Liver (tissue), 3 donors: ENCODE data around the gene ARHGAP32.

Experiments used
- ATF3 ChIP-seq: IDR thresholded peaks from 2 replicates; pipeline ENCODE4 v1.6.1; 2016; ENCODE audit warnings: antibody characterized with exemption
- CTCF ChIP-seq: fragments of 150-350 bp; IDR thresholded peaks from 2 replicates; pipeline ENCODE4 v1.5.1; 2017; ENCODE audit warnings: improper control_type of control experiment, low read depth, low read length; ENCODE audit not compliant: missing input control
- FOXA1 ChIP-seq: IDR thresholded peaks from 2 replicates; pipeline ENCODE4 v1.6.1; 2016; ENCODE audit warnings: antibody characterized with exemption
- GABPA ChIP-seq, 2 donors: IDR thresholded peaks in 1 of 2; conservative IDR thresholded peaks in 1 of 2; 2 replicates each; pipeline ENCODE4 v1.6.1; 2016; ENCODE audit warnings: antibody characterized with exemption in 2 of 2, mild to moderate bottlenecking in 1 of 2, moderate library complexity in 1 of 2
- JUND ChIP-seq, 2 donors: IDR thresholded peaks; 2 replicates each; pipeline ENCODE4 v1.6.1; 2016; ENCODE audit warnings: antibody characterized with exemption in 2 of 2
- SP1 ChIP-seq: IDR thresholded peaks from 2 replicates; pipeline ENCODE4 v1.6.1; 2018; ENCODE audit warnings: antibody characterized with exemption, mild to moderate bottlenecking
- TAF1 ChIP-seq: conservative IDR thresholded peaks from 2 replicates; pipeline ENCODE4 v1.6.1; 2016; ENCODE audit warnings: antibody characterized with exemption, mild to moderate bottlenecking
- TF ChIP-seq, protein P1 (sequence below): IDR thresholded peaks from 2 replicates; pipeline ENCODE4 v1.6.1; 2016; ENCODE audit warnings: antibody characterized with exemption
- TF ChIP-seq, protein P2 (sequence below): IDR thresholded peaks from 2 replicates; pipeline ENCODE4 v1.6.1; 2016; ENCODE audit warnings: antibody characterized with exemption
- donor health status: healthy.
- donor health status: healthy.

DNA sequence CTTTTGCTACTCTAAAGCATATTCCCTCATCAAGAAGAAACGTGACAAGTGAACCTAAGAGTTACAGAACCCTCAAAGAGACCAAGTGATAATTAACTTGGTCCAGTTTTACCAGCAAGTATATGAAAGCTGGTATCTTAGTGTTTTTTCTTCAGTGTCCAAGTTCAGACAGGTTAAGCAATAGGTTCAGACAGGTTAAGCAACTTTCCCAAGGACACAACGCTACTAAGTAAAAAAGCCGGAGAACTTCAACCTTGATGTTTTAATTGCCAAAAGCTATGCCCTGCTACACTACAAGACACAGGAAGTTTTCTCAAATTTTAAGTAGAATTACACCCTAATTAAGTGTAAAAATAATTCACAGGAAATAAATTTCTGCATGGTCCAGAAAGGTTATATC is 30.0 kb upstream of the ARHGAP32 start:
- TF ChIP-seq TAF1 (no peak), CTCF (no peak), SP1 (no peak), ATF3 (no peak), GABPA (IDR thresholded peaks at IDR 0.05 in 1 of 2, conservative IDR thresholded peaks at IDR 0.05 in 1 of 2) (no peak), FOXA1 (no peak), JUND (IDR thresholded peaks at IDR 0.05) (no peak)
- TF ChIP-seq, protein P1, sequence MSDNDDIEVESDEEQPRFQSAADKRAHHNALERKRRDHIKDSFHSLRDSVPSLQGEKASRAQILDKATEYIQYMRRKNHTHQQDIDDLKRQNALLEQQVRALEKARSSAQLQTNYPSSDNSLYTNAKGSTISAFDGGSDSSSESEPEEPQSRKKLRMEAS = no peak
- TF ChIP-seq, protein P2, sequence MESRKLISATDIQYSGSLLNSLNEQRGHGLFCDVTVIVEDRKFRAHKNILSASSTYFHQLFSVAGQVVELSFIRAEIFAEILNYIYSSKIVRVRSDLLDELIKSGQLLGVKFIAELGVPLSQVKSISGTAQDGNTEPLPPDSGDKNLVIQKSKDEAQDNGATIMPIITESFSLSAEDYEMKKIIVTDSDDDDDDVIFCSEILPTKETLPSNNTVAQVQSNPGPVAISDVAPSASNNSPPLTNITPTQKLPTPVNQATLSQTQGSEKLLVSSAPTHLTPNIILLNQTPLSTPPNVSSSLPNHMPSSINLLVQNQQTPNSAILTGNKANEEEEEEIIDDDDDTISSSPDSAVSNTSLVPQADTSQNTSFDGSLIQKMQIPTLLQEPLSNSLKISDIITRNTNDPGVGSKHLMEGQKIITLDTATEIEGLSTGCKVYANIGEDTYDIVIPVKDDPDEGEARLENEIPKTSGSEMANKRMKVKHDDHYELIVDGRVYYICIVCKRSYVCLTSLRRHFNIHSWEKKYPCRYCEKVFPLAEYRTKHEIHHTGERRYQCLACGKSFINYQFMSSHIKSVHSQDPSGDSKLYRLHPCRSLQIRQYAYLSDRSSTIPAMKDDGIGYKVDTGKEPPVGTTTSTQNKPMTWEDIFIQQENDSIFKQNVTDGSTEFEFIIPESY = no peak
